IPS-NIHi7 (cell line): Measurements from ENCODE around the gene TYMS.

ENCODE experiments used
- DNase-seq: peaks from one replicate; pipeline ENCODE4 v3.0.0; 2012; ENCODE audit warnings: mixed read lengths; ENCODE audit errors: extremely low spot score

TYMS gene

GRCh38 chr18:644395-645004 is 13.0 kb upstream of the TYMS start:
- no peak for DNase-seq

- no peak for DNase-seq
Observed at GRCh38 chr18:647304-647703, 10.1 kb upstream of the TYMS start.

GRCh38 chr18:649341-649740 is 8.1 kb upstream of the TYMS start:
- DNase-seq: no peak

- no peak for DNase-seq
Observed at GRCh38 chr18:650428-650858, 7.0 kb upstream of the TYMS start.

- DNase-seq: no peak
Observed at GRCh38 chr18:652131-652530, 5.3 kb upstream of the TYMS start.

GRCh38 chr18:653512-653911 is 3.9 kb upstream of the TYMS start:
- no peak for DNase-seq

GRCh38 chr18:654601-655000 is 2.9 kb upstream of the TYMS start:
- DNase-seq: no peak

GRCh38 chr18:655445-655844 is 2.0 kb upstream of the TYMS start:
- no peak for DNase-seq

GRCh38 chr18:658001-658946 is 821 bp downstream of the TYMS start:
- peak; percentile 87 for DNase-seq

GRCh38 chr18:658947-659533 is 1.6 kb downstream of the TYMS start:
- DNase-seq: no peak

GRCh38 chr18:659597-659996 is 2.1 kb downstream of the TYMS start:
- DNase-seq: no peak

GRCh38 chr18:662197-662596 is 4.7 kb downstream of the TYMS start:
- DNase-seq: no peak

- DNase-seq: peak; percentile 68
Observed at GRCh38 chr18:666177-666576, 8.7 kb downstream of the TYMS start.

GRCh38 chr18:666628-667027 is 9.2 kb downstream of the TYMS start:
- DNase-seq: no peak

GRCh38 chr18:668260-668659 is 10.8 kb downstream of the TYMS start:
- no peak for DNase-seq

- no peak for DNase-seq
Observed at GRCh38 chr18:669077-669476, 11.6 kb downstream of the TYMS start.

GRCh38 chr18:670522-670921 is 13.1 kb downstream of the TYMS start:
- no peak for DNase-seq

- DNase-seq: no peak
Observed at GRCh38 chr18:671405-671804, 14.0 kb downstream of the TYMS start.

- no peak for DNase-seq
Observed at GRCh38 chr18:673317-673716, 15.9 kb downstream of the TYMS start.

GRCh38 chr18:673769-674168 is 16.3 kb downstream of the TYMS start:
- no peak for DNase-seq

- no peak for DNase-seq
Observed at GRCh38 chr18:675307-675706, 17.9 kb downstream of the TYMS start.

GRCh38 chr18:676069-676468 is 18.6 kb downstream of the TYMS start:
- no peak for DNase-seq

- DNase-seq: no peak
Observed at GRCh38 chr18:676736-677135, 19.3 kb downstream of the TYMS start.
